ENCODE data around the gene URB1. TPM values are rescaled to one million over a fixed set of nuclear protein-coding genes. Genes with fewer than 3 reads are reported as not detected.
"Not testable (repeated sequence)": the region's sequence is repeated elsewhere in the genome, so short reads cannot be mapped to it uniquely, and the experiment has no call there.

URB1 gene
- total RNA-seq, 1 donor from 2014 or later = 18.5 TPM

DNA sequence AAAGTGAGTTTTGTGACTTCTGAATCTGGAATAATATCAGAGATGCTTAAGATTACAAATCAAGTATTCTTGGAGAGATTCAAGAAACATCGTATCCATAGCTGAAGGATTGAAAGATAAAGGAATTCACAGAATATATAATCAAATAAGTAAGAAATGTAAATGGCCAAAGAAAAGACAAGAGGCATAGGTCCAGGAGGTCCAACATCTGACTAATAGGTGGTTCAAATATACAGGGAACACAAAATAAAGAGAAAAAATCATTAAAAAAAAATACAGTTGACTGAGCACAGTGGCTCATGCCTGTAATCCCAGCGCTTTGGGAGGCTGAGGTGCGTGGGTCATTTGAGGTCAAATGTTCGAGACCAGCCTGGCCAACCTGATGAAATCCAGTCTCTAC lies 107.3 kb downstream of the URB1 start:
- no peak for DNase-seq

DNA sequence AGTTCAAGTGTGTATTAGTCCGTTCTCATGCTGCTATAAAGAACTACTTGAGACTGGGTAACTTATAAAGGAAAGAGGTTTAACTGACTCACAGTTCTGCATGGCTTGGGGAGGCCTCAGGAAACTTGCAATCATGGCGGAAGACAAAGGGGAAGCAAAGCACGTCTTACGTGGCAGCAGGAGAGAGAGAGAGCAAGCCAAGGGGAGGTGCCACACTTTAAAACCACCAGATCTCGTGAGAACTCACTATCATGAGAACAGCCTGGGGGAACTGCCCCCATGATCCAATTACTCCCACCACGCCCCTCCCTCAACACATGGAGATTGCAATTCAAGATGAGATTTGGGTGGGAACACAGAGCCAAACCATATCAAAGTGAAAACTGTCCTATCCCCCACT lies 109.8 kb downstream of the URB1 start:
- no peak for DNase-seq

DNA sequence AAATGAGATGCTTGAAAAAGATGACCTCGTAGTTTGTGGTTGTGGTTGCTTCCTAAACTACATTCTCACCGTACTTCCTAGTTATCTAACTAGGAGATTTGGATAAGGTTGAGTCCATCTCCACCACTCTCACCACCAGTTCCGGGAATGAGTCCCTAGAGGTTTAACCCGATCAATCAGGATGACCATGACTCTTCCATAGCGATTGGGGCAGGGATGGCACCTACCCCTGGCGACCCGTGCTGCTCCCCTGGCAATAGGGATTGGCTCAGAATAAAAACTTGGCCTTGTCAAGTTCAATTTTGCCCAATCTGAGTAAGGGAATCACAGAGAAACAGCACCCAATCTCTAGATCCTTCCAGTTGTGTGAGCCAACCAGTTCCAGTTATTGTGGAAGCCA lies 111.3 kb downstream of the URB1 start:
- no peak for DNase-seq

DNA sequence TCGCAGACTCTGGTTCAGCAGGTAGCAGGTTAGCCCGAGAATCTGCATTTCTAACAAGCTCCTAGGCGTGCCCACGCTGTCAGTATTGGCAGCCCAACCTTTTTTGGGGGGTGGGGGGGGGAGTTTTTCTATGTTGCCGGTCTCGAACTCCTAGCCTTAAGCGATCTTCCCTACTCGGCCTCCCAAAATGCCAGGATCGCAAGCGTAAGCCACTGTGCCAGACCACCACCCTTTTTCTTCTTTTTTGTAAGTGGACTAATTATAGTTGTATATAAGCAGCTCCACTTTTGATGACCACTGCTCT lies 113.5 kb downstream of the URB1 start:
- no peak for DNase-seq

DNA sequence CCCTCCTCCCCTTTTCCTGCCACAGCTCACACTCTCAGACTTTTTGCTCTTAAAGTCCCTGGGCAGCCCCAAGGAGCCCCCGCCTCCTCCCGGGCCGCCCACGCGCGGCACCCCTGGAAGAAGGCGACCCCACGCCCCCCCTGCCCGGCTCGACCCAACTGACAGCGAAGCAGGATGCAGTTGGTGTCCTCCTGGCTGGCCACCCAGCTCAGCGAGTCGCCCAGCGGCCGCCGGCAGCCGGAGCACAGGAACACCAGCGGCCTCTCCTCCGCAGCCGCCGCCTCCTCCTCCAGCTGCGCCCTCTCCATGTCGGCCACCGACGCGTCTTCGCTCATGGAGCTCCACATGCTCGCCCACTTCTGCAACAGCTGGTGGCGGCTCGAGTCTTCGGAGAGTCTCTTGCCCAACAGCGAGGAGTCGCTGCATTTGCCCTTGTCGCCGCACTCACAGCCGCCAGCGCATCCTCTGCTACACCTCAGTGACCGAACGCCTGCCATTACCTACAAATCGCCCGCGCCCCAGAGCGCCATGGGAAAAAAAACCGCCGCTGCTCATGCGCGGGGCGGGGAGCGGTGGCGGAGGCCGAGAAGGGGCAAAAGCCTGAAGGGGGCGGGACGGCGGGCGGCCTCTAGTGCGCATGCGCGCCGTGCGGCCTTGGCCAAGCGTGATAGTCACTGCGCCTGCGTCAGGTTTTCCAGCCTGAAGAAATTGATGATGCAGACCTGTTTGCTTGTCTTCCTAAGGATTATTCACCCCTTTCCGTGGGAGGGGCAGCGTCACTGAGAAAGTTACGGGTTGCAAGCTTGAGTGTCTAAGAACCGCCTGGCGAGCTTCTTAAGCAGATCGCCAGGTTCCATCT lies 114.1 kb downstream of the URB1 start, which contains the start of gene MIS18A:
MIS18A (minus strand) TSS at position 532 of the 859 bp plus-strand sequence; CDS start at position 497, 35 bp downstream.
- peak; percentile 97 for DNase-seq

DNA sequence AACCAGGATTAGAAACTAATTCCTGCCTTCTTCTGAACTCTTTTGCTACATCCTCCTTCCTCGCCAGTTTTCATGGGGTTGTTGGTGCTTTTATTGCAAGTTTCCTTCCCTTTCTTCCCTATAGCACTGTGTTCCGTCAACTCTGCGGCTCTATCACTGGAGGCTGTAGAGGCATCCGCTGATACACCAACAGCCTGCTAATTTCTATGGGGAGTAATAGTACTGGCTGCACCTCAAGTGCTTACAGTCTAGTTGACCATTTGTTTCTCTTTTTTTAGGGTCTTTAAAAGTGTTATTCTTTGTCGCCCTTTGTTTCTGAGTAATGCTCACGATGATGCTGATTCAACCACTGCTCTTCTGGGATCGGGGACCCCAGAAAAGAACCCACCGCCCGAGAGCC lies 114.7 kb downstream of the URB1 start:
- peak; percentile 23 for DNase-seq

DNA sequence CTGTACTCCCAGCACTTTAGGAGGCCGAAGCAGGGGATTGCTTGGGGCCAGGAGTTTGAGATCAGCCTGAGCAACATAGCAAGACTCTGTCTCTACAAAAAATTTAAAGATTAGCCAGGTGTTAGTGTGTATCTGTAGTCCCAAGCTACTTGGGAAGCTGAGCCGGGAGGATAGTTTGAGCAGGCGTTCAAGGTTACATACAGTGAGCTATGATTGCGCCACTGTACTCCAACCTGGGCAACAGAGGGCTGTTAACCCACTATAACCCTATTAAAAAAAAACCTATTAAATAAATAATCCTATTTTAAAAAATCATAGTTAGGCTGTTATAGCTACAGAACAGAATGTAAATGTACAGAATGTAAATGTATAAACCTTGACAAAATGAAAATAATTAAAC lies 116.1 kb downstream of the URB1 start:
- no peak for DNase-seq

DNA sequence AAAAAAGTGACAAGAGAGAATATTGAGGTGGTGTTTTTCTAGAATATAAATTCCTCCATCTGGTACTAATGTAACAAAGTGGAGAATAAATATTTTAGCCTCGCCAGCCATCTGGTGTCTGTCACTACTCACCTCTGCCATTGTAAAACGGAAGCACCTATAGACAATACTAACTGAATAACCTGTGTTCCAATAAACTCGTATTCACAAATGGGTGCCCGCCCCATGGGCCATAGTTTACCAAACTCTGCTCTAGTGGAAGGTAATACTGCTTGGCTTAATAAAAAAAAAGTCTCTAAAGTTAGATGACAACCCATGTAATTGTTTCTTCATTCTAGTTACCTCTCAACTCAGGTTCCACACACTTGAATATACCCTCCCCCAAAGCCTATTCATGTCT lies 122.1 kb downstream of the URB1 start:
- no peak for DNase-seq

DNA sequence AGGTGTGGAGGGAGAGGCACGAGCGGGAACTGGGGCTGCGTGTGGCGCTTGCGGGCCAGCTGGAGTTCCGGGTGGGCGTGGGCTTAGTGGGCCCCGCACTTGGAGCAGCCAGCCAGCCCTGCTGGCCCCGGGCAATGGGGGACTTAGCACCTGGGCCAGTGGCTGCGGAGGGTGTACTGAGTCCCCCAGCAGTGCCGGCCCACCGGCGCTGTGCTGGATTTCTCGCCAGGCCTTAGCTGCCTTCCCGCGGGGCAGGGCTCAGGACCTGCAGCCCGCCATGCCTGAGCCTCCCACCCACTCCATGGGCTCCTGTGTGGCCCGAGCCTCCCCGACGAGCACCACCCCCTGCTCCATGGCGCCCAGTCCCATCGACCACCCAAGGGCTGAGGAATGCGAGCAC lies 127.5 kb downstream of the URB1 start:
- DNase-seq = not testable (repeated sequence)

DNA sequence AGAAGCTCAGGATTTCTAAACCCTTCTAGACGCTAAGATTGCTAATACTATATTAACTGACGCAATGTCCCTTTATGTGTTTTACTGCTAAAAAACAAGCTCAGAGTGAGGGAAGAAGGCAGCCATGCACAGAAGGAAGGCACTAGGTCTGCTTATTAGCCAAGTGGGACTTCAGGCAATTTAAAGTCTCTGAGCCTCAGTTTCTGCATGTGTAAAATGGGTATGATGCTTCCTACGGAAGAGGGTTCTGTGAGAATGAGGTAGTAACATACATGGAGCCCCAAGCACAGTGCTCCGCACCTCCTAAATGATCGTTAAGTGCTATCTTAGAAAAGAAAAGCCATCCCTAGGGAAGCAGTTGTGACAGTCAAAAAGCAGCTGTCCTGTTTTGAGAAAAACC lies 130.9 kb downstream of the URB1 start:
- DNase-seq = no peak

Other genes with a start within 250 kb of the URB1 start
- gene MIS18A, start 114.0 kb downstream of the URB1 start, total RNA-seq = 6.8 and 11.3 TPM in 2 replicates
- not detected in 2 replicates for gene MRAP, start 94.2 kb downstream of the URB1 start, total RNA-seq
- gene EVA1C, start 19.7 kb upstream of the URB1 start, total RNA-seq = 17.9 and 39.7 TPM in 2 replicates
- 0.09 and 0.68 TPM in 2 replicates for gene TCP10L, start 192.5 kb upstream of the URB1 start, total RNA-seq
- gene CFAP298, start 219.4 kb upstream of the URB1 start, total RNA-seq = 33.9 and 40.7 TPM in 2 replicates

All from dermis blood vessel endothelial cell (primary cell).